GM19455 (cell line): ENCODE data around the gene OOEP.

ENCODE experiments used
- ATAC-seq: cut with Tn5 transposase; IDR thresholded peaks from one replicate; pipeline ENCODE4 v1.9.1; 2021; ENCODE audit not compliant: unreplicated experiment

Gene OOEP

GRCh38 chr6:73367761-73368355 lies 1.8 kb downstream of the OOEP start:
- no peak for ATAC-seq

- no peak for ATAC-seq
Measured at GRCh38 chr6:73364549-73364948, 5.1 kb downstream of the OOEP start.

DNA sequence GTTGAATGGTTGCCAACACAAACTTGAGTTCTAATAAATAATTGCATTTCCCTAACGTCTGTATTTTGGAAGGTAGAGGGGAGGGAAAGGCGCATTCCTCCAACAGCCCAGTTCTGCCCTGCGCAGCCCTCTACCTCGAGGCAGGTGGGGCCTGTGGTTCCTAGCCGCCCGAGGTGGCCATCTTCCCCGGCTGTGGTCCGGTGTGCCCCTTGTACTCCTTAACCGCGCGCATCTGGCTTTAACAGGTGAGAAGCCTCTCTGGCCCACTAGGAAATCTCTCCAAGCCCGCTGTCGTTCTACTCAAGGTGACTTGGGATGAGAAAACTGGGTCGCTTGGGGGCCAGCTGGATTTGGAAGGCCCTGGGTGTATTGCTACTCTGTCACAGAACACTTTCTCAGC lies 5.6 kb downstream of the OOEP start:
- no peak for ATAC-seq

GRCh38 chr6:73363537-73363875 lies 6.2 kb downstream of the OOEP start:
- ATAC-seq: no peak

- no peak for ATAC-seq
Measured at GRCh38 chr6:73362869-73363536, 6.7 kb downstream of the OOEP start.

DNA sequence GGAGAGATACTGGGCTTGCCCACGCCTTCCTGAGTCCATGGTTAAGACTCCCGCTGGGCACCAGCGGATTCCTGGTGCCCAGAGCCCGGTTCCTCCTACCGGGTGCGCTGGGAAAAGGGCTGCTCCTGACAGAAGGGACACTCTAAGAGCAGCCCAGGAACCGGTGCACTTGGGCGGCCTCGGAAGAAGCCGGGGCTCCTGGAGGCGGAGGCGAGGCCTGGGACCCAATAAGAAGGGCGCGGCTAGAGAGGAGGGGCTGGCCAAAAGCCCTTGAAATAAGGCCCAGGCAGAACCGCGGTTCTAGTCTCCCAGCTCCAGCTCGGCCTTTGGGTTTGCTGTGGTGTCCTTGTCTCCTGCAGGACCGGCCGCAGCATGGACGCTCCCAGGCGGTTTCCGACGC lies 7.3 kb downstream of the OOEP start, which contains the start of gene KHDC3L:
KHDC3L (plus strand) TSS at position 301 of the 400 bp plus-strand sequence; CDS start at position 373, 72 bp downstream.
- no peak for ATAC-seq

GRCh38 chr6:73353636-73354593 lies 15.8 kb downstream of the OOEP start, which contains the start of gene DPPA5:
DPPA5 (minus strand) TSS chr6:73354276; CDS start chr6:73354225, 51 bp downstream.
- ATAC-seq: no peak

GRCh38 chr6:73349311-73349710 lies 20.4 kb downstream of the OOEP start:
- ATAC-seq: no peak

GRCh38 chr6:73348550-73349204 lies 21.0 kb downstream of the OOEP start:
- no peak for ATAC-seq

- ATAC-seq: no peak
Measured at GRCh38 chr6:73343164-73343563, 26.5 kb downstream of the OOEP start.

- ATAC-seq: no peak
Measured at GRCh38 chr6:73342174-73342573, 27.5 kb downstream of the OOEP start.

DNA sequence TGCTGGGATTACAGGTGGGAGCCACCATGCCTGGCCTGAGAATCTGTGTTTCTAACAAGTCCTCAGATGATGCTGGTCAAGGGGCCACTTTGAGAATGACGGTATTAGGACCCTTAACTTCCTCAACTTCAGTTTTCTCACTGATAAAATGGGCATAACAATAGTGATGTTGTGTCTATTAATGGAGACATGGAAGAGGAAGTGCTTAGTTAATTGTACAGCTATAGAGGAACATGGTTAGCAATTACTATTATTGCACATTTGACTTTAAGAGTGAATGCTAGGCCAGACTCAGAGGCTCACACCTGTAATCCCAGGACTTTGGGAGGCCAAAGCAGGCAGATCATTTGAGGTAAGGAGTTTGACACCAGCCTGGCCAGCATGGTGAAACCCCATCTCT lies 28.4 kb downstream of the OOEP start:
- ATAC-seq: no peak

- ATAC-seq: no peak
Measured at GRCh38 chr6:73340048-73340447, 29.6 kb downstream of the OOEP start.

- no peak for ATAC-seq
Measured at GRCh38 chr6:73339340-73339739, 30.4 kb downstream of the OOEP start.

GRCh38 chr6:73329201-73329600 lies 40.5 kb downstream of the OOEP start:
- ATAC-seq: no peak

DNA sequence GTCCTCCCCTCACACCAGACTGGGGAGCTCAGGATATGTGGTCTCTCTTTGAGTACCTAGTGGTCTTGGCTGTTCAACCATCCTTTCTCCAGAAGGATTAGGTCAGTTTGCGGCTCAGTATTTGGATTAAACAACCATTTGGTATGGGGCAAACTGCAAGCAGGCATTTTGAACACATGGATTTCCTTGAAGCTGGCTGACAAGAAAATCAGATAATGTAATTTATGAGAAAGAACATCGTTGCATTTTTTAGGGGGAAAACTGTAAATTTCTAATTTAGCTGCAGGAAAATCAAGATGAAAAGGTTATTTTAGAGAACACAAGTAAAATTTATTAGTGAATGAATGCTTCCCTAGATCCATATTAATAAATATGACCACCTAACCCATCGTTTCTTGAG lies 40.9 kb downstream of the OOEP start:
- no peak for ATAC-seq

DNA sequence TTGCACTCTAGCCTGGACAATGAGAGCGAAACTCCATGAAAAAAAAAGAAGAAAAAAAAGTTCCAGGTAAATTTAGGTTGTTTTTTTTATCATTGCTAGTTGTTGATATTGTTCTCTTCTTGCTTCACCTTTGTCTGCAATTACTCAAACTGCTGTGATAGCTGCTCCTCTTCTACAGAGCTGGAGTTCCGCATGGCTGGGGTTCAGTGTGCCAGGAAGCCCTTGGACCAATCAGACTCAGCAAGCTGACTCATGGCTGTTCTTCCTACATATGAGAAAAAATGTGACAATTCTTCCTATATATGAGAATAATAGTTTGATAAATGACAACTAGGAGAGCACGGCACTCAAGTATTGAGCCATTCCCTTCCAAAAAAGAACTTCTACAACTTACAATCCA lies 44.0 kb downstream of the OOEP start:
- ATAC-seq: no peak

DNA sequence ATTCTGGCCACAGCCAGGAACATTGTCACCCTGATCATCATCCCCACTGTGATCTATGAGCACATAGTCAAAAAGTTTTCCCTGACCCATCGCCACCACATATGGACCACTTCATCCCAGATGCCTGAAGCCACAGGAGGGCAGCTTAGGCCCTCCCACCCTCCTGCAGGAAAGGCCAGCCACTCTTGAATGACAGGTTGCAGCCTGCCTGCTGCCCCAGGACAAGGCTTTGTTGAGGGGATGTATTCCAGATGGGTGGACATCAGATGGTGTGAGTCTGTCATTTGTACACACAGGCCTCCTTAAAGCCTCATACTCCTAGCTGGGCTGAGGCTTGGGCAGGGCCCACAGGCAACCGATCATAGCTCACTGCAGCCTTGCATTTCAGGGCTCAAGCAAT lies 46.4 kb downstream of the OOEP start:
- no peak for ATAC-seq
